Caco-2 (cell line): ENCODE results near the gene CPZ. TPM values are rescaled to one million over a fixed set of nuclear protein-coding genes. Genes with fewer than 3 reads are reported as not detected.

ENCODE experiments used
- BruUV-seq: library from RNA; stranded (reverse); fragments of 400-500 nt; replicated peaks from 2 replicates; lab custom pipeline; 2021; lab: Mats Ljungman, UMichigan
- CTCF ChIA-PET: fragments of 300-600 bp; sonication (Branson Sonifier 250); formaldehyde crosslinking; loops from one replicate; lab custom pipeline; 2022; ENCODE audit warnings: antibody characterized with exemption; lab: Charles Lee
- POLR2A ChIA-PET: fragments of 300-600 bp; sonication (Branson Sonifier 250); formaldehyde crosslinking; loops from one replicate; lab custom pipeline; 2022; ENCODE audit warnings: antibody characterized with exemption; lab: Charles Lee
- DNase-seq, 2 experiments: peaks; one replicate each; pipeline versions ENCODE4 v3.0.0 to v3.0.0-alpha.2; 2020 to 2022
- H3K27me3 ChIP-seq: replicated peaks from 2 replicates; pipeline ENCODE4 v1.6.0; 2011; ENCODE audit warnings: low read length; ENCODE audit not compliant: control insufficient read depth, insufficient read depth
- H3K36me3 ChIP-seq: 2 replicates; pipeline ENCODE4 v1.5.1; 2011; ENCODE audit warnings: low read length; ENCODE audit not compliant: control insufficient read depth, insufficient read depth
- H3K4me1 ChIP-seq: fragments of 250-450 bp; sonication (Bioruptor Pico); 2 replicates; pipeline ENCODE4 v1.5.1; 2020; ENCODE audit warnings: mild to moderate bottlenecking
- H3K4me3 ChIP-seq: 2 replicates; pipeline ENCODE4 v1.5.1; 2011; ENCODE audit warnings: low read depth, mild to moderate bottlenecking, control low read depth, low read length
- H3K9me3 ChIP-seq: fragments of 250-450 bp; sonication (Bioruptor Pico); 2 replicates; pipeline ENCODE4 v1.5.1; 2020; ENCODE audit warnings: mild to moderate bottlenecking, moderate library complexity
- H3K27ac Mint-ChIP-seq: one replicate; pipeline ENCODE4 v1.8.0; 2022; ENCODE audit warnings: mixed read lengths; ENCODE audit not compliant: unreplicated experiment
- H3K27me3 Mint-ChIP-seq: one replicate; pipeline ENCODE4 v1.8.0; 2022; ENCODE audit warnings: mixed read lengths; ENCODE audit not compliant: insufficient read depth, unreplicated experiment
- H3K36me3 Mint-ChIP-seq: one replicate; pipeline ENCODE4 v1.8.0; 2022; ENCODE audit warnings: mild to moderate bottlenecking, mixed read lengths; ENCODE audit not compliant: insufficient read depth, unreplicated experiment
- H3K4me1 Mint-ChIP-seq: one replicate; pipeline ENCODE4 v1.8.0; 2022; ENCODE audit warnings: low read depth, mixed read lengths; ENCODE audit not compliant: unreplicated experiment
- H3K4me3 Mint-ChIP-seq: one replicate; pipeline ENCODE4 v1.8.0; 2022; ENCODE audit warnings: mild to moderate bottlenecking, moderate library complexity, mixed read lengths; ENCODE audit not compliant: unreplicated experiment
- H3K9me3 Mint-ChIP-seq: one replicate; pipeline ENCODE4 v1.8.0; 2022; ENCODE audit warnings: mixed read lengths; ENCODE audit not compliant: unreplicated experiment
- intact Hi-C: fragments of 100-400 bp; cut with micrococcal nuclease; formaldehyde crosslinking; loops from one replicate; pipeline ENCODE4 v1.10.0; 2022; ENCODE audit not compliant: unreplicated experiment
- total RNA-seq: library from RNA; stranded (reverse); gene quantifications from 2 replicates; pipeline ENCODE4 v1.2.3, GENCODE V29; 2022
- TF ChIP-seq, protein P1 (sequence below), 2 experiments: fragments of 200-600 bp in 1 of 2; IDR thresholded peaks; 1 replicate in 1 of 2; 2 replicates in 1 of 2; pipeline versions ENCODE4 v1.5.1 to v1.8.0; 2011 to 2022; ENCODE audit warnings: antibody characterized with exemption in 1 of 2, control low read depth in 1 of 2, inconsistent platforms in 1 of 2, low read depth in 1 of 2, low read length in 1 of 2, mild to moderate bottlenecking in 1 of 2, moderate library complexity in 1 of 2; ENCODE audit not compliant: insufficient read depth in 1 of 2, severe bottlenecking in 1 of 2, unreplicated experiment in 1 of 2

CPZ gene
- total RNA-seq, 1 experiment from 2014 or later, result 7.7 TPM

DNA sequence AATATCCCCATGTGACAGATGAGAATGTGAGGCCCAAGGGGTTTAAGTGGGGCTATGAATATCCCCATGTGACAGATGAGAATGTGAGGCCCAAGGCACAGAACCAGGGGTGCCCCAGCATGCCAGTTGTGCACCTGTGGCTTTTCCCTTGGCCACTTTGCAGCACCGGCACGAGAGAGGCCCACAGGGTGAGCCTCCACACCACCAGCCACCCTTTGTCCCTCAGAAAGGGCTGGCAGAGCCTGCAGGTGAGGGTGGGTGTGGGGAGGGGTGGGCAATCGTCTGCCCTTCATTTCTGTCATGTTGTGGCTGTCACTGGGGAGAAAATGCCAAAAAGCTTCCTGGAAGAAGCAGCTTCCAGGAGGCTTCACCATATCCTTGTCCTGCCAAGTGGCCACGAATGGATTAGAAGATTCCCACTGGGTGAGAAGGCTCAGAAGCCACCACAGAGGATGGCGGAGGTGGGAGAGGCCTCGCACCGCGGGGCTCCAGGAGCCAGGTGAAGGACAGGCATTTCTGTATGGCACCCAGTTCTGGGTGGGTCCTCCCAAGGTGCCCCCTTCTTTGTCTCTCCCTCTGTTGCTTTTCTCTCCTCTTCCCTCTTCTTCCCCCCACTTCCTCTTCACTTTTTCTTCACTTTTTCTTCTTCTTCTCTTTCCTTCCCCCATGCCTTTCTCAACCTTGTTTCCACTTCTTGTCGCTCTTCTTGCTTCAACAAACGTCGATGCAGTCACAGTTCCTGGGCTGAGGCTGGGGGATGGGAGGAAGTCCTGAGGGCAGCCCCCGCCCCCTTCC, 12.8 kb upstream of the CPZ start:
- Mint-ChIP-seq H3K27me3 (peaks cover 15% of the 10 kb centered on the region), H3K9me3 (no peaks in the 10 kb centered on the region)
- CTCF ChIA-PET, result interaction anchor here (0.6 kb wide), 1 partner anchor 111 kb away, joined by 4 read pairs; no protein-coding TSS in a partner anchor

DNA sequence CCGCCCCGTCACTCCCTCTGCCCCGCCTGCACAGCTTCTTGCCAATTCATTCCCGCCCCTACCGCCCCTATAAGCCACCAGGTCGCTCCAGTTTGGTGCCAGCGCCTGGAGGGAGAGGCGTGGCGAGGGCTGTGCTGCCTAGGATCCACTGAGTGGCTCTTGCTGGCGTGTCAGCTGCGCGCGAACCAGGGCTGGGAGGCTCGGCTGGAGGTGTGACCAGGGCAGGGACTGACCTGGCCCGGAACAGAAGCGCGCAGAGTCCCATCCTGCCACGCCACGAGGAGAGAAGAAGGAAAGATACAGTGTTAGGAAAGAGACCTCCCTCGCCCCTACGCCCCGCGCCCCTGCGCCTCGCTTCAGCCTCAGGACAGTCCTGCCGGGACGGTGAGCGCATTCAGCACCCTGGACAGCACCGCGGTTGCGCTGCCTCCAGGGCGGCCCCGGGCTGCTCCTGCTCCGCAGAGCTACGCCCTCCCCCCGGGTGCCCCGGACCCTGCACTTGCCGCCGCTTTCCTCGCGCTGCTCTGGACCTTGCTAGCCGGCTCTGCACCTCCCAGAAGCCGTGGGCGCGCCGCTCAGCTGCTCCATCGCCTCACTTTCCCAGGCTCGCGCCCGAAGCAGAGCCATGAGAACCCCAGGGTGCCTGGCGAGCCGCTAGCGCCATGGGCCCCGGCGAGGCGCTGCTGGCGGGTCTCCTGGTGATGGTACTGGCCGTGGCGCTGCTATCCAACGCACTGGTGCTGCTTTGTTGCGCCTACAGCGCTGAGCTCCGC, 12.1 kb upstream of the CPZ start, which contains the start of gene GPR78:
GPR78 (plus strand) TSS at position 72 of the 773 bp plus-strand sequence; CDS start at position 663, 591 bp downstream.
- no peaks in the 10 kb centered on the region for H3K4me1 Mint-ChIP-seq
- no peaks in the 10 kb centered on the region for H3K36me3 Mint-ChIP-seq
- no peaks in the 10 kb centered on the region for H3K9me3 Mint-ChIP-seq
- TF ChIP-seq, protein P1, sequence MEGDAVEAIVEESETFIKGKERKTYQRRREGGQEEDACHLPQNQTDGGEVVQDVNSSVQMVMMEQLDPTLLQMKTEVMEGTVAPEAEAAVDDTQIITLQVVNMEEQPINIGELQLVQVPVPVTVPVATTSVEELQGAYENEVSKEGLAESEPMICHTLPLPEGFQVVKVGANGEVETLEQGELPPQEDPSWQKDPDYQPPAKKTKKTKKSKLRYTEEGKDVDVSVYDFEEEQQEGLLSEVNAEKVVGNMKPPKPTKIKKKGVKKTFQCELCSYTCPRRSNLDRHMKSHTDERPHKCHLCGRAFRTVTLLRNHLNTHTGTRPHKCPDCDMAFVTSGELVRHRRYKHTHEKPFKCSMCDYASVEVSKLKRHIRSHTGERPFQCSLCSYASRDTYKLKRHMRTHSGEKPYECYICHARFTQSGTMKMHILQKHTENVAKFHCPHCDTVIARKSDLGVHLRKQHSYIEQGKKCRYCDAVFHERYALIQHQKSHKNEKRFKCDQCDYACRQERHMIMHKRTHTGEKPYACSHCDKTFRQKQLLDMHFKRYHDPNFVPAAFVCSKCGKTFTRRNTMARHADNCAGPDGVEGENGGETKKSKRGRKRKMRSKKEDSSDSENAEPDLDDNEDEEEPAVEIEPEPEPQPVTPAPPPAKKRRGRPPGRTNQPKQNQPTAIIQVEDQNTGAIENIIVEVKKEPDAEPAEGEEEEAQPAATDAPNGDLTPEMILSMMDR (IDR thresholded peaks at IDR 0.05; ENCODE audit: insufficient read depth in 1 of 2, low read depth in 1 of 2, low read length in 1 of 2, severe bottlenecking in 1 of 2, unreplicated experiment in 1 of 2), result peak in 1 of 2 experiments; percentile 2
- H3K4me1 ChIP-seq, result no peaks in the 10 kb centered on the region
- no TSS peak for BruUV-seq
- H3K27me3 Mint-ChIP-seq, result peaks cover 15% of the 10 kb centered on the region
- POLR2A ChIA-PET, result no interaction called here
- H3K4me3 Mint-ChIP-seq, result peak within 1 kb of the TSS; percentile 43
- no peaks in the 10 kb centered on the region for H3K9me3 ChIP-seq
- H3K36me3 ChIP-seq, result no peaks in the 10 kb centered on the region
- intact Hi-C loops, result no loop called here
- DNase-seq, result peak; percentile 75 to 90
- no peak within 1 kb of the TSS for H3K27ac Mint-ChIP-seq
- CTCF ChIA-PET, result interaction anchor here (0.6 to 0.9 kb wide), 2 partner anchors 12 to 112 kb away, joined by 3 to 4 read pairs; no protein-coding TSS in a partner anchor
- no peak within 1 kb of the TSS for H3K4me3 ChIP-seq
- H3K27me3 ChIP-seq, result no peaks in the 10 kb centered on the region

More for the DNA sequence above, 12.8 kb upstream of the CPZ start:
- no TSS peak for BruUV-seq
- no peak overlapping the region for H3K27ac Mint-ChIP-seq
- H3K36me3 ChIP-seq, result no peaks in the 10 kb centered on the region
- H3K27me3 ChIP-seq, result no peaks in the 10 kb centered on the region
- no peaks in the 10 kb centered on the region for H3K4me1 ChIP-seq
- H3K9me3 ChIP-seq, result no peaks in the 10 kb centered on the region
- DNase-seq, result peak in 1 of 2 experiments; percentile 5
- TF ChIP-seq, protein P1 (IDR thresholded peaks at IDR 0.05; ENCODE audit: insufficient read depth in 1 of 2, low read depth in 1 of 2, low read length in 1 of 2, severe bottlenecking in 1 of 2, unreplicated experiment in 1 of 2), result no peak
- no peak overlapping the region for H3K4me3 Mint-ChIP-seq
- intact Hi-C loops, result no loop called here
- H3K4me1 Mint-ChIP-seq, result no peaks in the 10 kb centered on the region
- H3K4me3 ChIP-seq, result no peak overlapping the region
- POLR2A ChIA-PET, result no interaction called here
- no peaks in the 10 kb centered on the region for H3K36me3 Mint-ChIP-seq
